H1 (cell line): ENCODE data around the gene BASP1. TPM values are rescaled to one million over a fixed set of nuclear protein-coding genes. Genes with fewer than 3 reads are reported as not detected.

ENCODE experiments used
- ASH2L ChIP-seq: fragments of 200-600, 300-600 bp; sonication (generic); IDR thresholded peaks from one replicate; pipeline ENCODE4 v1.7.1; 2017; ENCODE audit warnings: low read length
- BACH1 ChIP-seq: IDR thresholded peaks from 2 replicates; pipeline ENCODE4 v1.6.1; 2012; ENCODE audit warnings: low read length, improper control_type of control experiment
- BCL11A ChIP-seq, 2 experiments: IDR thresholded peaks; one replicate each; pipeline ENCODE4 v1.6.1; 2011; ENCODE audit warnings: low read depth in 2 of 2, low read length in 2 of 2, mild to moderate bottlenecking in 2 of 2
- CBX8 ChIP-seq: fragments of 300-800, 300-1000 bp; sonication (generic); IDR thresholded peaks from 2 replicates; pipeline ENCODE4 v1.7.1; 2016; ENCODE audit warnings: low read depth, low read length, borderline replicate concordance
- CEBPB ChIP-seq: IDR thresholded peaks from 2 replicates; pipeline ENCODE4 v1.6.1; 2012; ENCODE audit warnings: low read depth, low read length
- MAX ChIP-seq: IDR thresholded peaks from 2 replicates; pipeline ENCODE4 v1.6.1; 2012; ENCODE audit warnings: inconsistent platforms
- NANOG ChIP-seq: IDR thresholded peaks from 2 replicates; pipeline ENCODE4 v1.6.1; 2011; ENCODE audit warnings: low read length, low read depth, mild to moderate bottlenecking, inconsistent platforms; ENCODE audit not compliant: insufficient read depth, poor library complexity, severe bottlenecking
- RAD21 ChIP-seq, 2 experiments: IDR thresholded peaks in 1 of 2; conservative IDR thresholded peaks in 1 of 2; 2 replicates each; pipeline ENCODE4 v1.6.1; 2011; ENCODE audit warnings: low read depth in 2 of 2, low read length in 2 of 2, improper control_type of control experiment in 1 of 2, inconsistent platforms in 1 of 2, mild to moderate bottlenecking in 1 of 2, moderate library complexity in 1 of 2
- SP2 ChIP-seq: IDR thresholded peaks from 2 replicates; pipeline ENCODE4 v1.6.1; 2012; ENCODE audit warnings: mild to moderate bottlenecking, low read length, inconsistent platforms
- SP4 ChIP-seq: IDR thresholded peaks from 2 replicates; pipeline ENCODE4 v1.6.1; 2012; ENCODE audit warnings: low read length, inconsistent platforms
- SRF ChIP-seq: IDR thresholded peaks from 2 replicates; pipeline ENCODE4 v1.6.1; 2011; ENCODE audit warnings: mild to moderate bottlenecking, low read depth, low read length, moderate library complexity
- TAF7 ChIP-seq: optimal IDR thresholded peaks from 2 replicates; pipeline ENCODE3; 2011; ENCODE audit warnings: low read depth, mild to moderate bottlenecking, inconsistent platforms, low read length, moderate library complexity, borderline replicate concordance
- TCF12 ChIP-seq: IDR thresholded peaks from 2 replicates; pipeline ENCODE4 v1.6.1; 2011; ENCODE audit warnings: low read depth, mild to moderate bottlenecking, low read length
- polyA plus RNA-seq, 7 experiments: library from polyadenylated mRNA; depleted of rRNA in 3 of 7; stranded (reverse) in 5 of 7; unstranded in 2 of 7; fragments of >200 nt in 5 of 7; fragments of 200-250 nt in 2 of 7; gene quantifications; 1 replicate in 5 of 7; 2 replicates in 1 of 7; 4 replicates in 1 of 7; pipeline versions ENCODE4 v1.2.1 to v1.2.3, GENCODE V29; 2011 to 2013; ENCODE audit warnings: missing spikeins in 2 of 7, mixed read lengths in 2 of 7
- total RNA-seq: library from RNA; stranded (reverse); fragmentation: NEBNext Ultra II Directional; extraction: Animal tissue kit (Norgen Biotek cat#: 25700); gene quantifications from 2 replicates; pipeline ENCODE4 v1.2.1, GENCODE V29; 2021

The BASP1 gene
- total and polyA plus RNA-seq, 2 of the 8 experiments (the other 6 are each of a cell fraction or from before 2014, with no cell fraction given): 95.2 to 104 TPM

- no peak for TF ChIP-seq SRF
- TF ChIP-seq RAD21 (IDR thresholded peaks at IDR 0.05 in 1 of 2, conservative IDR thresholded peaks at IDR 0.05 in 1 of 2; ENCODE audit: low read depth in 2 of 2, low read length in 2 of 2): peak; percentile 74
- TF ChIP-seq CBX8: no peak
- no peak for TF ChIP-seq TCF12
- TF ChIP-seq SP4: no peak
- TF ChIP-seq MAX: no peak
- TF ChIP-seq CEBPB: no peak
- TF ChIP-seq BCL11A (IDR thresholded peaks at IDR 0.05; ENCODE audit: low read depth in 2 of 2, low read length in 2 of 2): no peak
- TF ChIP-seq TAF7: no peak
- no peak for TF ChIP-seq BACH1
- no peak for TF ChIP-seq ASH2L
- no peak for TF ChIP-seq NANOG
- TF ChIP-seq SP2: no peak
- TF ChIP-seq, all 59 proteins: peak for 3
These were observed 13.9 kb upstream of the BASP1 start (continued) for GRCh38 chr5:17203329-17204132.
